GM12878 (cell line): ENCODE results near the gene JUN. TPM values are rescaled to one million over a fixed set of nuclear protein-coding genes. Genes with fewer than 3 reads are reported as not detected.

ENCODE experiments used
- ATAC-seq: fragments of 200-7000 bp; cut with Tn5 transposase; 3 replicates; pipeline ENCODE4 v1.9.1; 2020; ENCODE audit warnings: mild to moderate bottlenecking, moderate library complexity
- BruUV-seq: library from RNA; stranded (reverse); fragments of 400-500 nt; replicated peaks from 2 replicates; lab custom pipeline; 2021; lab: Mats Ljungman, UMichigan
- CTCF ChIA-PET: fragments of 300-600 bp; sonication (Branson Sonifier 250); formaldehyde crosslinking; extraction: SDS; loops from one replicate; lab custom pipeline; 2021; ENCODE audit warnings: inconsistent platforms; lab: Yijun Ruan, JAX
- POLR2A ChIA-PET: fragments of 350-600 bp; formaldehyde crosslinking; extraction: SDS; loops from one replicate; lab custom pipeline; 2021; ENCODE audit warnings: inconsistent platforms; lab: Charles Lee
- RAD21 ChIA-PET: fragments of 300-600 bp; sonication (Branson Sonifier 250); formaldehyde crosslinking; loops from one replicate; lab custom pipeline; 2023; ENCODE audit warnings: antibody characterized with exemption; ENCODE audit not compliant: unreplicated experiment; lab: Charles Lee
- SMC1A ChIA-PET: fragments of 300-600 bp; sonication (Branson Sonifier 250); formaldehyde crosslinking; loops from one replicate; lab custom pipeline; 2023; ENCODE audit not compliant: unreplicated experiment, uncharacterized antibody; lab: Charles Lee
- DNase-seq: peaks from one replicate; pipeline ENCODE4 v3.0.0-alpha.2; 2011; ENCODE audit warnings: low read depth, low spot score
- FAIRE-seq: peaks from 3 replicates; lab custom pipeline; 2011; peaks lifted over from hg19 to GRCh38; lab: Jason Lieb, UNC
- H2AFZ ChIP-seq: 2 replicates; pipeline ENCODE4 v1.6.0; 2011; ENCODE audit warnings: low read depth, low read length, control low read depth; ENCODE audit not compliant: control insufficient read depth
- H3K27ac ChIP-seq: 2 replicates; pipeline ENCODE4 v1.5.1; 2011; ENCODE audit warnings: control low read depth; ENCODE audit not compliant: control insufficient read depth, insufficient read depth
- H3K27me3 ChIP-seq, 2 experiments: replicated peaks in 1 of 2; 2 replicates each; pipeline versions ENCODE4 v1.6.0 to v1.6.1; 2011; ENCODE audit warnings: low read length in 1 of 2; ENCODE audit not compliant: control insufficient read depth in 2 of 2, insufficient read depth in 2 of 2
- H3K36me3 ChIP-seq, 2 experiments: 2 replicates each; pipeline ENCODE4 v1.5.1; 2011; ENCODE audit warnings: low read length in 1 of 2; ENCODE audit not compliant: control insufficient read depth in 2 of 2, insufficient read depth in 2 of 2
- H3K4me1 ChIP-seq: 2 replicates; pipeline ENCODE4 v1.6.1; 2011; ENCODE audit warnings: mild to moderate bottlenecking, low read length, moderate library complexity, mixed read lengths; ENCODE audit not compliant: control insufficient read depth, insufficient read depth
- H3K4me2 ChIP-seq: 2 replicates; pipeline ENCODE4 v1.6.0; 2011; ENCODE audit warnings: control low read depth; ENCODE audit not compliant: control insufficient read depth, insufficient read depth
- H3K4me3 ChIP-seq: fragments of 200-600 bp; sonication (generic); 2 replicates; pipeline ENCODE4 v1.5.1; 2016
- H3K79me2 ChIP-seq: 2 replicates; pipeline ENCODE4 v1.6.0; 2011; ENCODE audit warnings: low read length; ENCODE audit not compliant: control insufficient read depth, insufficient read depth
- H3K9ac ChIP-seq: 2 replicates; pipeline ENCODE4 v1.8.0; 2011; ENCODE audit warnings: low read length, control low read depth, mixed read lengths; ENCODE audit not compliant: control insufficient read depth, insufficient read depth
- H3K9me3 ChIP-seq: replicated peaks from 3 replicates; pipeline ENCODE4 v1.5.1; 2011; ENCODE audit warnings: mild to moderate bottlenecking, low read length; ENCODE audit not compliant: control insufficient read depth, insufficient read depth
- H4K20me1 ChIP-seq: 2 replicates; pipeline ENCODE4 v1.6.0; 2011; ENCODE audit not compliant: control insufficient read depth, insufficient read depth
- CBFB ChIP-seq: IDR thresholded peaks from 2 replicates; pipeline ENCODE4 v1.6.1; 2016; ENCODE audit warnings: antibody characterized with exemption, low read depth
- CEBPB ChIP-seq, 2 experiments: fragments of 150-350 bp in 1 of 2; IDR thresholded peaks; 2 replicates each; pipeline ENCODE4 v1.6.1; 2012 to 2014; ENCODE audit warnings: low read depth in 2 of 2, low read length in 2 of 2, borderline replicate concordance in 1 of 2, inconsistent platforms in 1 of 2
- CUX1 ChIP-seq: IDR thresholded peaks from 2 replicates; pipeline ENCODE4 v1.6.1; 2012; ENCODE audit warnings: improper control_type of control experiment, low read depth, low read length; ENCODE audit not compliant: insufficient replicate concordance
- FOS ChIP-seq: IDR thresholded peaks from 3 replicates; pipeline ENCODE4 v1.6.1; 2011; ENCODE audit warnings: borderline replicate concordance; ENCODE audit not compliant: insufficient read length; ENCODE audit errors: extremely low read depth
- HDAC6 ChIP-seq: fragments of 200-600 bp; sonication (generic); IDR thresholded peaks from one replicate; pipeline ENCODE4 v1.8.0; 2017; ENCODE audit warnings: antibody characterized with exemption; ENCODE audit not compliant: unreplicated experiment
- IKZF2 ChIP-seq, 2 experiments: fragments of 450-650 bp; IDR thresholded peaks; 2 replicates each; pipeline ENCODE4 v1.6.1; 2017; ENCODE audit warnings: mild to moderate bottlenecking in 2 of 2, moderate library complexity in 2 of 2
- KLF5 ChIP-seq: fragments of 450-650 bp; IDR thresholded peaks from 2 replicates; pipeline ENCODE4 v1.6.1; 2014; ENCODE audit warnings: mild to moderate bottlenecking; ENCODE audit not compliant: partially characterized antibody
- MEF2A ChIP-seq: IDR thresholded peaks from 2 replicates; pipeline ENCODE4 v1.6.1; 2011; ENCODE audit warnings: low read depth, mild to moderate bottlenecking, low read length, moderate library complexity; ENCODE audit not compliant: insufficient read depth
- MLLT1 ChIP-seq: fragments of 450-650 bp; IDR thresholded peaks from 2 replicates; pipeline ENCODE4 v1.6.1; 2016; ENCODE audit warnings: mild to moderate bottlenecking
- MTA3 ChIP-seq: IDR thresholded peaks from 2 replicates; pipeline ENCODE4 v1.6.1; 2012; ENCODE audit warnings: low read length, inconsistent platforms, borderline replicate concordance
- RBBP5 ChIP-seq: fragments of 200-600 bp; sonication (generic); conservative IDR thresholded peaks from 2 replicates; pipeline ENCODE4 v1.6.1; 2016
- SP1 ChIP-seq: IDR thresholded peaks from one replicate; pipeline ENCODE4 v1.6.1; 2011; ENCODE audit warnings: low read depth, low read length
- SREBF2 ChIP-seq: IDR thresholded peaks from 2 replicates; pipeline ENCODE4 v1.6.1; 2012; ENCODE audit warnings: mild to moderate bottlenecking, low read length
- TCF12 ChIP-seq: IDR thresholded peaks from 2 replicates; pipeline ENCODE4 v1.6.1; 2011; ENCODE audit warnings: low read depth, mild to moderate bottlenecking, low read length
- TCF7 ChIP-seq: IDR thresholded peaks from 2 replicates; pipeline ENCODE4 v1.6.1; 2014; ENCODE audit warnings: antibody characterized with exemption, borderline replicate concordance
- YBX1 ChIP-seq: fragments of 450-650 bp; IDR thresholded peaks from 2 replicates; pipeline ENCODE4 v1.6.1; 2016; ENCODE audit warnings: antibody characterized with exemption
- WGBS: methylation state at CpG from one replicate; pipeline ENCODE4 v1.1.6; 2016; ENCODE audit warnings: low lambda C conversion rate; ENCODE audit not compliant: insufficient replicate concordance, insufficient coverage; ENCODE audit errors: missing lambda C conversion rate; 5-methylcytosine and 5-hydroxymethylcytosine counted together
- in situ Hi-C: fragments of 300-500 bp; cut with MboI; formaldehyde crosslinking; loops from 9 replicates; pipeline ENCODE4 v1.14.3; 2018; ENCODE audit warnings: mixed read lengths
- intact Hi-C: fragments of 100-400 bp; cut with micrococcal nuclease; formaldehyde crosslinking; loops from one replicate; pipeline ENCODE4 v1.14.2; 2022; ENCODE audit not compliant: unreplicated experiment
- polyA plus RNA-seq, 11 experiments: library from polyadenylated mRNA; depleted of rRNA in 4 of 11; unstranded in 6 of 11; stranded (reverse) in 5 of 11; fragments of >200 nt; fragmentation: Nextera tagmentation in 4 of 11; fragmentation: Illumina TruSeq in 1 of 11; extraction: Ambion mirVana in 4 of 11; extraction: Trizol in 1 of 11; gene quantifications; 1 replicate in 1 of 11; 2 replicates in 10 of 11; pipeline versions ENCODE4 v1.2.1 to v1.2.3, GENCODE V29; 2011 to 2016; ENCODE audit warnings: inconsistent platforms in 2 of 11, missing spikeins in 2 of 11, low read depth in 1 of 11
- total RNA-seq, 4 experiments: library from RNA; depleted of rRNA in 3 of 4; stranded (reverse); fragments of >200 nt in 3 of 4; fragmentation: Illumina TruSeq in 1 of 4; extraction: Trizol in 1 of 4; gene quantifications; 2 replicates each; pipeline versions ENCODE4 v1.2.1 to v1.2.3, GENCODE V29; 2013 to 2021

JUN gene
- total and polyA plus RNA-seq, 10 of the 15 experiments (the other 5 are each of a cell fraction or from before 2014, with no cell fraction given): 0.18 to 8.4 (median 2.8) TPM

- TF ChIP-seq CEBPB (IDR thresholded peaks at IDR 0.05; ENCODE audit: borderline replicate concordance in 1 of 2, low read depth in 2 of 2, low read length in 2 of 2): no peak
- no peak for TF ChIP-seq TCF7
These were observed 24.2 kb upstream of the JUN start (continued) for GRCh38 chr1:58808077-58808476.

GRCh38 chr1:58805716-58806571 is 22.1 kb upstream of the JUN start:
- CTCF ChIA-PET: interaction anchor here (1.2 kb wide), 1 partner anchor 22 kb away, joined by 3 read pairs; the partner anchor contains the start of gene JUN
- no peak for TF ChIP-seq SREBF2
- TF ChIP-seq KLF5: no peak
- no peak for TF ChIP-seq HDAC6
- no peak for TF ChIP-seq CBFB
- TF ChIP-seq RBBP5: no peak
- peak; percentile 85 for TF ChIP-seq CUX1
- TF ChIP-seq TCF12: no peak
- no peak for TF ChIP-seq MTA3
- no peak for TF ChIP-seq MLLT1
- TF ChIP-seq YBX1: no peak
- peak; percentile 61 for TF ChIP-seq MEF2A
- peak in 1 of 2 experiments; percentile 32; a peak in 3 of 4 replicates for TF ChIP-seq IKZF2 (IDR thresholded peaks at IDR 0.05)
- TF ChIP-seq SP1: no peak
- no peak for TF ChIP-seq FOS

More at GRCh38 chr1:58805716-58806571, 22.1 kb upstream of the JUN start:
- BruUV-seq: no TSS peak
- peak overlapping the region; percentile 62 for H3K4me2 ChIP-seq
- ATAC-seq (peak; percentile 74), DNase-seq (no peak), FAIRE-seq (peak; percentile 31)
- intact Hi-C loops (no loop called here), in situ Hi-C loops (no loop called here)
- no peaks in the 10 kb centered on the region for H3K36me3 ChIP-seq
- no peaks in the 10 kb centered on the region for H3K27me3 ChIP-seq
- H3K4me3 ChIP-seq: no peak overlapping the region
- H3K79me2 ChIP-seq: no peaks in the 10 kb centered on the region
- ChIA-PET RAD21 (interaction anchor here (0.6 to 1.1 kb wide), 3 partner anchors 22 to 163 kb away, joined by 3 to 5 read pairs (median 3); partner anchors contain the start of gene JUN), POLR2A (interaction anchor here (0.6 kb wide), 1 partner anchor 163 kb away, joined by 5 read pairs; no protein-coding TSS in a partner anchor), SMC1A (interaction anchor here (1.0 to 2.4 kb wide), 4 partner anchors 22 to 893 kb away, joined by 3 to 5 read pairs (median 4); partner anchors contain the start of gene JUN)
- 18% methylated on average over 11 of the region's 11 CpGs for WGBS
- H3K27ac ChIP-seq: peak overlapping the region; percentile 33; the same call in 1 of the 2 replicates
- H3K4me1 ChIP-seq: peaks cover 19% of the 10 kb centered on the region
- no peaks in the 10 kb centered on the region for H4K20me1 ChIP-seq
- no peaks in the 10 kb centered on the region for H3K9me3 ChIP-seq
- peak overlapping the region; percentile 6 for H2AFZ ChIP-seq
- H3K9ac ChIP-seq: no peak overlapping the region
